ENCODE data around the gene SLX4.

GRCh38 chr16:3597226-3597625, 14.2 kb downstream of the SLX4 start:
- TF ChIP-seq CTCF (conservative IDR thresholded peaks at IDR 0.05; ENCODE audit: low read depth, low read length) (no peak), EZH2 (IDR thresholded peaks at IDR 0.05; ENCODE audit: low read length, unreplicated experiment) (no peak)

All from PC-3 (cell line).